OCI-LY3 (cell line): ENCODE measurements around the gene AKR1D1.

Experiments used
- CTCF ChIP-seq: fragments of 200-600, 300-600 bp; sonication (generic); IDR thresholded peaks from 2 replicates; pipeline ENCODE4 v1.5.1; 2014; ENCODE audit warnings: antibody characterized with exemption, low read length, low read depth
- EZH2phosphoT487 ChIP-seq: fragments of 200-600 bp; shearing (Covaris generic); IDR thresholded peaks from 2 replicates; pipeline ENCODE4 v1.6.1; 2018; ENCODE audit warnings: antibody characterized with exemption, mixed run types, low read depth

- TF ChIP-seq CTCF: no peak
- TF ChIP-seq EZH2phosphoT487: no peak
Measured at GRCh38 chr7:138095972-138096935, 20.0 kb downstream of the AKR1D1 start.
